ENCODE results near the gene LIPT2. TPM values are rescaled to one million over a fixed set of nuclear protein-coding genes. Genes with fewer than 3 reads are reported as not detected.

Gene LIPT2
- total and polyA plus RNA-seq, 2 of the 4 experiments (the other 2 are of a cell fraction) = 1.7 to 2.9 TPM

- no peak overlapping the region for H3K18ac ChIP-seq (ENCODE audit: low read depth, low read length)
- in situ Hi-C loops (cut with MboI; ENCODE audit: low sequenced_read_pairs) (no loop called here), intact Hi-C loops (cut with micrococcal nuclease) (no loop called here), dilution Hi-C loops (cut with HindIII; ENCODE audit: low sequenced_read_pairs, unreplicated experiment) (no loop called here)
- no CpG with 5 or more reads among the region's 1 CpG for WGBS, 2 experiments (ENCODE audit: extremely low coverage in 2 of 2, insufficient read length in 1 of 2)
- H3K56ac ChIP-seq (ENCODE audit: extremely low read depth, insufficient read depth, low read length) = no peak overlapping the region
- DNase-seq (no peak), ATAC-seq (ENCODE audit: low read depth) (no peak)
- no peak overlapping the region for H3K23ac ChIP-seq (ENCODE audit: low read depth, low read length)
- H2BK20ac ChIP-seq (ENCODE audit: low read depth, low read length) = no peak overlapping the region
- H3K9me1 ChIP-seq (ENCODE audit: insufficient read depth, low read length) = peaks cover 3% of the 10 kb centered on the region; the same call in 1 of the 2 replicates
- ChIA-PET CTCF (no interaction called here), POLR2A (ENCODE audit: unreplicated experiment) (no interaction called here)
- no peaks in the 10 kb centered on the region for H3K4me1 ChIP-seq (ENCODE audit: control insufficient read depth, insufficient read depth, low read length)
- no peak overlapping the region for H3K4me3 ChIP-seq (ENCODE audit: insufficient read depth, low read depth, low read length)
- H3K4ac ChIP-seq (ENCODE audit: low read depth, low read length) = no peak overlapping the region
- H3K79me1 ChIP-seq (ENCODE audit: low read depth in 1 of 2, low read length in 2 of 2) = no peaks in the 10 kb centered on the region
- BruUV-seq (replicated peaks) = no TSS peak
- no peak overlapping the region for H4K8ac ChIP-seq (ENCODE audit: low read depth in 2 of 2, low read length in 2 of 2)
- H3K9ac ChIP-seq (ENCODE audit: low read depth, low read length) = no peak overlapping the region
- H2AK5ac ChIP-seq (ENCODE audit: low read depth, low read length) = no peak overlapping the region
- TF ChIP-seq RAD21 (IDR thresholded peaks at IDR 0.05; ENCODE audit: low read length) (no peak), RCOR1 (IDR thresholded peaks at IDR 0.05; ENCODE audit: insufficient replicate concordance, low read length) (no peak), MAZ (IDR thresholded peaks at IDR 0.05; ENCODE audit: borderline replicate concordance, low read depth, low read length) (no peak), CEBPB (IDR thresholded peaks at IDR 0.05; ENCODE audit: low read depth, low read length) (no peak), RFX5 (IDR thresholded peaks at IDR 0.05; ENCODE audit: low read depth, low read length) (no peak), USF2 (IDR thresholded peaks at IDR 0.05; ENCODE audit: low read depth, low read length) (no peak), MXI1 (IDR thresholded peaks at IDR 0.05; ENCODE audit: borderline replicate concordance, low read depth, low read length) (no peak), NFE2L2 (IDR thresholded peaks at IDR 0.05; ENCODE audit: low read depth, low read length) (no peak), CHD1 (IDR thresholded peaks at IDR 0.05; ENCODE audit: low read depth, low read length) (no peak), POLR2A (IDR thresholded peaks at IDR 0.05; ENCODE audit: low read depth, low read length) (no peak), FOS (IDR thresholded peaks at IDR 0.05; ENCODE audit: low read depth, low read length) (no peak), CTCF (conservative IDR thresholded peaks at IDR 0.05; ENCODE audit: low read depth, low read length) (no peak), BHLHE40 (IDR thresholded peaks at IDR 0.05; ENCODE audit: low read depth, low read length) (no peak), SMC3 (IDR thresholded peaks at IDR 0.05; ENCODE audit: low read depth, low read length) (no peak), ELK1 (IDR thresholded peaks at IDR 0.05; ENCODE audit: borderline replicate concordance, low read depth, low read length) (no peak), MAFK (IDR thresholded peaks at IDR 0.05; ENCODE audit: low read depth, low read length) (no peak)
- no peaks in the 10 kb centered on the region for H3K36me3 ChIP-seq (ENCODE audit: control insufficient read depth, insufficient read depth, low read length)
- H3K9me3 ChIP-seq (ENCODE audit: control insufficient read depth, insufficient read depth, low read length) = no peaks in the 10 kb centered on the region
- H4K91ac ChIP-seq (ENCODE audit: insufficient read depth, low read depth, low read length) = no peak overlapping the region
- H3K14ac ChIP-seq (replicated peaks; ENCODE audit: low read depth, low read length) = no peak overlapping the region
- no peak overlapping the region for H4K5ac ChIP-seq (ENCODE audit: low read depth, low read length)
- no peak overlapping the region for H2AK9ac ChIP-seq (replicated peaks; ENCODE audit: low read depth, low read length, poor library complexity)
- H2AFZ ChIP-seq (replicated peaks; ENCODE audit: low read length, poor library complexity) = no peak overlapping the region
- H3K27ac ChIP-seq (ENCODE audit: insufficient read depth, low read length) = no peak overlapping the region
- H4K20me1 ChIP-seq (ENCODE audit: insufficient read depth, low read length) = no peaks in the 10 kb centered on the region
- no peak overlapping the region for H2BK5ac ChIP-seq (ENCODE audit: low read depth, low read length, poor library complexity, severe bottlenecking)
- H3K27me3 ChIP-seq (ENCODE audit: control insufficient read depth, insufficient read depth, low read length) = peaks cover 73% of the 10 kb centered on the region
- H2BK120ac ChIP-seq (ENCODE audit: low read depth, low read length) = no peak overlapping the region
- H2BK15ac ChIP-seq (ENCODE audit: low read depth, low read length) = no peak overlapping the region
- H3K4me2 ChIP-seq (ENCODE audit: low read depth, low read length) = no peak overlapping the region
Measured at GRCh38 chr11:74468936-74469335, 24.6 kb downstream of the LIPT2 start.

Measured in IMR-90 (cell line).